ENCODE measurements around the gene SELENOI.

DNA sequence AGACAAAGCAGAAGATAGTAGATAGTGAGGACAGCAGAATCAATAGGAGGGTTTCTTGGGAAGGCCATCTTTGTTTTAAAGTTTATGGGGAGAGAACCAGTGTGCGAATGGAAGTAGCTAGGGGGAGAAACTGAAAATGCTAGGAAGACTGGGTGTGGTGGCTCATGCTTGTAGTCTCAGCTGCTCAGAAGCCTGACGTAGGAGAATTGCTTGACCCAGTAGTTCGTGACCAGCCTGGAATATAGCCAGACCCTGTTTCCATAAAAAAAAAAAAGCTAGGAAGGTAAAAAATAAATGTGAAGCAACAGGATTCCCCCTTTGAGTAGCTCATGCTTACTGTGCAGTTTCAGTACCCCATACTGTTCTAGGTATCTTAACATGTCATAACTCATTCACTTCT lies 36.6 kb downstream of the SELENOI start:
- TF ChIP-seq, protein P1, sequence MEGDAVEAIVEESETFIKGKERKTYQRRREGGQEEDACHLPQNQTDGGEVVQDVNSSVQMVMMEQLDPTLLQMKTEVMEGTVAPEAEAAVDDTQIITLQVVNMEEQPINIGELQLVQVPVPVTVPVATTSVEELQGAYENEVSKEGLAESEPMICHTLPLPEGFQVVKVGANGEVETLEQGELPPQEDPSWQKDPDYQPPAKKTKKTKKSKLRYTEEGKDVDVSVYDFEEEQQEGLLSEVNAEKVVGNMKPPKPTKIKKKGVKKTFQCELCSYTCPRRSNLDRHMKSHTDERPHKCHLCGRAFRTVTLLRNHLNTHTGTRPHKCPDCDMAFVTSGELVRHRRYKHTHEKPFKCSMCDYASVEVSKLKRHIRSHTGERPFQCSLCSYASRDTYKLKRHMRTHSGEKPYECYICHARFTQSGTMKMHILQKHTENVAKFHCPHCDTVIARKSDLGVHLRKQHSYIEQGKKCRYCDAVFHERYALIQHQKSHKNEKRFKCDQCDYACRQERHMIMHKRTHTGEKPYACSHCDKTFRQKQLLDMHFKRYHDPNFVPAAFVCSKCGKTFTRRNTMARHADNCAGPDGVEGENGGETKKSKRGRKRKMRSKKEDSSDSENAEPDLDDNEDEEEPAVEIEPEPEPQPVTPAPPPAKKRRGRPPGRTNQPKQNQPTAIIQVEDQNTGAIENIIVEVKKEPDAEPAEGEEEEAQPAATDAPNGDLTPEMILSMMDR (IDR thresholded peaks at IDR 0.05) = no peak
- TF ChIP-seq POLR2A (IDR thresholded peaks at IDR 0.05) = no peak

Measured in body of pancreas (tissue), 4 donors.